Liver (tissue), 9 donors: ENCODE data around the gene OR10A2. TPM values are rescaled to one million over a fixed set of nuclear protein-coding genes. Genes with fewer than 3 reads are reported as not detected.

ENCODE experiments used
- DNase-seq: peaks from one replicate; pipeline ENCODE4 v3.0.0-alpha.2; 2017; ENCODE audit warnings: low spot score
- H3K27ac ChIP-seq, 2 donors: one replicate each; pipeline ENCODE4 v1.7.0; 2013; ENCODE audit warnings: inconsistent platforms in 2 of 2, low read length in 2 of 2, control low read depth in 1 of 2, low read depth in 1 of 2, mild to moderate bottlenecking in 1 of 2
- H3K27me3 ChIP-seq, 4 donors: one replicate each; pipeline versions ENCODE4 v1.6.1 to v1.7.0; 2013; ENCODE audit warnings: low read length in 3 of 4, inconsistent platforms in 1 of 4, mild to moderate bottlenecking in 1 of 4, moderate library complexity in 1 of 4; ENCODE audit not compliant: control insufficient read depth in 4 of 4, insufficient read depth in 4 of 4
- H3K36me3 ChIP-seq, 4 donors: one replicate each; pipeline versions ENCODE4 v1.6.1 to v1.7.0; 2013; ENCODE audit warnings: low read length in 3 of 4, mild to moderate bottlenecking in 3 of 4, low read depth in 1 of 4, moderate library complexity in 1 of 4; ENCODE audit not compliant: control insufficient read depth in 4 of 4, insufficient read depth in 3 of 4
- H3K4me1 ChIP-seq, 4 donors: one replicate each; pipeline versions ENCODE4 v1.6.1 to v1.7.0; 2013; ENCODE audit warnings: low read length in 3 of 4, mild to moderate bottlenecking in 3 of 4, moderate library complexity in 1 of 4; ENCODE audit not compliant: control insufficient read depth in 4 of 4, insufficient read depth in 4 of 4
- H3K4me3 ChIP-seq, 3 donors: one replicate each; pipeline versions ENCODE4 v1.6.1 to v1.7.0; 2013; ENCODE audit warnings: low read length in 3 of 3, control low read depth in 1 of 3, low read depth in 1 of 3, mild to moderate bottlenecking in 1 of 3
- H3K9ac ChIP-seq, 2 donors: one replicate each; pipeline ENCODE4 v1.7.0; 2013; ENCODE audit warnings: low read length in 2 of 2, mild to moderate bottlenecking in 2 of 2, moderate library complexity in 2 of 2, control low read depth in 1 of 2, low read depth in 1 of 2
- H3K9me3 ChIP-seq, 4 donors: one replicate each; pipeline versions ENCODE4 v1.6.1 to v1.7.0; 2013; ENCODE audit warnings: low read length in 3 of 4; ENCODE audit not compliant: control insufficient read depth in 4 of 4
- ATF3 ChIP-seq: IDR thresholded peaks from 2 replicates; pipeline ENCODE4 v1.6.1; 2016; ENCODE audit warnings: antibody characterized with exemption
- CTCF ChIP-seq: fragments of 150-350 bp; IDR thresholded peaks from 2 replicates; pipeline ENCODE4 v1.5.1; 2017; ENCODE audit warnings: improper control_type of control experiment, low read depth, low read length; ENCODE audit not compliant: missing input control
- EGR1 ChIP-seq, 2 donors: IDR thresholded peaks; 2 replicates each; pipeline ENCODE4 v1.6.1; 2016 to 2018; ENCODE audit warnings: antibody characterized with exemption in 2 of 2, low read depth in 2 of 2
- FOXA1 ChIP-seq: IDR thresholded peaks from 2 replicates; pipeline ENCODE4 v1.6.1; 2016; ENCODE audit warnings: antibody characterized with exemption
- FOXA2 ChIP-seq: IDR thresholded peaks from 2 replicates; pipeline ENCODE4 v1.6.1; 2016; ENCODE audit warnings: antibody characterized with exemption
- GABPA ChIP-seq, 2 donors: IDR thresholded peaks in 1 of 2; conservative IDR thresholded peaks in 1 of 2; 2 replicates each; pipeline ENCODE4 v1.6.1; 2016; ENCODE audit warnings: antibody characterized with exemption in 2 of 2, mild to moderate bottlenecking in 1 of 2, moderate library complexity in 1 of 2
- HNF4A ChIP-seq, 2 donors: conservative IDR thresholded peaks; 2 replicates each; pipeline ENCODE4 v1.6.1; 2016; ENCODE audit warnings: antibody characterized with exemption in 2 of 2, mild to moderate bottlenecking in 2 of 2
- HNF4G ChIP-seq: IDR thresholded peaks from 2 replicates; pipeline ENCODE4 v1.6.1; 2016; ENCODE audit warnings: antibody characterized with exemption
- JUND ChIP-seq, 2 donors: IDR thresholded peaks; 2 replicates each; pipeline ENCODE4 v1.6.1; 2016; ENCODE audit warnings: antibody characterized with exemption in 2 of 2
- MAX ChIP-seq: IDR thresholded peaks from 2 replicates; pipeline ENCODE4 v1.6.1; 2016; ENCODE audit warnings: antibody characterized with exemption
- NR2F2 ChIP-seq: IDR thresholded peaks from 2 replicates; pipeline ENCODE4 v1.6.1; 2016; ENCODE audit warnings: antibody characterized with exemption
- RAD21 ChIP-seq, 2 donors: IDR thresholded peaks; 2 replicates each; pipeline ENCODE4 v1.6.1; 2016; ENCODE audit warnings: antibody characterized with exemption in 2 of 2, mild to moderate bottlenecking in 2 of 2
- REST ChIP-seq: IDR thresholded peaks from 2 replicates; pipeline ENCODE4 v1.6.1; 2016; ENCODE audit warnings: antibody characterized with exemption, mild to moderate bottlenecking
- RXRA ChIP-seq, 2 donors: IDR thresholded peaks; 2 replicates each; pipeline ENCODE4 v1.6.1; 2017 to 2018; ENCODE audit warnings: antibody characterized with exemption in 2 of 2, mild to moderate bottlenecking in 1 of 2
- SP1 ChIP-seq: IDR thresholded peaks from 2 replicates; pipeline ENCODE4 v1.6.1; 2018; ENCODE audit warnings: antibody characterized with exemption, mild to moderate bottlenecking
- TAF1 ChIP-seq: conservative IDR thresholded peaks from 2 replicates; pipeline ENCODE4 v1.6.1; 2016; ENCODE audit warnings: antibody characterized with exemption, mild to moderate bottlenecking
- YY1 ChIP-seq: IDR thresholded peaks from 2 replicates; pipeline ENCODE4 v1.6.1; 2016; ENCODE audit warnings: antibody characterized with exemption, mild to moderate bottlenecking
- ZBTB33 ChIP-seq: IDR thresholded peaks from 2 replicates; pipeline ENCODE4 v1.6.1; 2016; ENCODE audit warnings: antibody characterized with exemption
- WGBS: extraction: QIAGEN DNeasy Blood & Tissue Kit; methylation state at CpG from one replicate; pipeline ENCODE4 v1.1.7; 2013; 5-methylcytosine and 5-hydroxymethylcytosine counted together
- polyA plus RNA-seq, 2 donors: library from polyadenylated mRNA; stranded (reverse) in 1 of 2; unstranded in 1 of 2; fragments of 200-250 nt in 1 of 2; fragments of >200 nt in 1 of 2; fragmentation: Nextera tagmentation in 1 of 2; extraction: Ambion mirVana in 1 of 2; gene quantifications; one replicate each; pipeline versions ENCODE4 v1.2.1 to v1.2.3, GENCODE V29; 2013 to 2015
- total RNA-seq, 2 donors: library from RNA; depleted of rRNA; stranded (reverse); fragments of >200 nt; gene quantifications; one replicate each; pipeline ENCODE4 v1.2.3, GENCODE V29; 2014
- donor health status: healthy.
- donor health status: healthy.
- donor health status: healthy.
- donor health status: healthy.
- donor health status: healthy.

Gene OR10A2
- total and polyA plus RNA-seq, 4 donors: not detected

GRCh38 chr11:6892400-6892799 is 29.5 kb downstream of the OR10A2 start, which contains the start of gene OR2D2:
OR2D2 (minus strand) TSS chr11:6892500; CDS start chr11:6892500, 0 bp downstream.
- Histone ChIP-seq H3K4me3 (no peak within 1 kb of the TSS), H3K9me3 (no peaks in the 10 kb centered on the region), H3K27me3 (peaks cover 0 to 3% (median 0%) of the 10 kb centered on the region in 4 donors), H3K36me3 (no peaks in the 10 kb centered on the region), H3K9ac (no peak within 1 kb of the TSS), H3K4me1 (no peaks in the 10 kb centered on the region), H3K27ac (no peak within 1 kb of the TSS)
- DNase-seq: no peak
- TF ChIP-seq ZBTB33 (no peak), SP1 (no peak), CTCF (no peak), REST (no peak), HNF4G (no peak), GABPA (IDR thresholded peaks at IDR 0.05 in 1 of 2, conservative IDR thresholded peaks at IDR 0.05 in 1 of 2) (no peak), EGR1 (IDR thresholded peaks at IDR 0.05; ENCODE audit: low read depth in 2 of 2) (no peak), ATF3 (no peak), RAD21 (IDR thresholded peaks at IDR 0.05) (no peak), YY1 (no peak), HNF4A (conservative IDR thresholded peaks at IDR 0.05) (no peak), NR2F2 (no peak), RXRA (IDR thresholded peaks at IDR 0.05) (no peak), TAF1 (no peak), FOXA1 (no peak), MAX (no peak)
- WGBS: 86% methylated on average over 2 of the region's 2 CpGs

GRCh38 chr11:6894097-6894496 is 31.2 kb downstream of the OR10A2 start:
- Histone ChIP-seq H3K36me3 (no peaks in the 10 kb centered on the region), H3K9me3 (no peaks in the 10 kb centered on the region), H3K27me3 (peaks cover 0 to 2% (median 0%) of the 10 kb centered on the region in 4 donors), H3K4me3 (no peak overlapping the region), H3K4me1 (no peaks in the 10 kb centered on the region), H3K9ac (no peak overlapping the region), H3K27ac (no peak overlapping the region)
- no peak for DNase-seq
- TF ChIP-seq HNF4A (conservative IDR thresholded peaks at IDR 0.05) (no peak), TAF1 (no peak), GABPA (IDR thresholded peaks at IDR 0.05 in 1 of 2, conservative IDR thresholded peaks at IDR 0.05 in 1 of 2) (no peak), YY1 (no peak), ZBTB33 (no peak), SP1 (no peak), JUND (IDR thresholded peaks at IDR 0.05) (no peak), HNF4G (no peak), CTCF (no peak), FOXA1 (no peak), EGR1 (IDR thresholded peaks at IDR 0.05; ENCODE audit: low read depth in 2 of 2) (no peak), RAD21 (IDR thresholded peaks at IDR 0.05) (no peak), NR2F2 (no peak), FOXA2 (no peak)
